GM21786 (cell line): ENCODE data around the gene INO80.
"Not testable (repeated sequence)": the region's sequence is repeated elsewhere in the genome, so short reads cannot be mapped to it uniquely, and the experiment has no call there.

Experiments
- ATAC-seq: cut with Tn5 transposase; IDR thresholded peaks from one replicate; pipeline ENCODE4 v1.9.1; 2021; ENCODE audit not compliant: unreplicated experiment

The INO80 gene

GRCh38 chr15:41116962-41117252, 827 bp upstream of the INO80 start:
- ATAC-seq: no peak

DNA sequence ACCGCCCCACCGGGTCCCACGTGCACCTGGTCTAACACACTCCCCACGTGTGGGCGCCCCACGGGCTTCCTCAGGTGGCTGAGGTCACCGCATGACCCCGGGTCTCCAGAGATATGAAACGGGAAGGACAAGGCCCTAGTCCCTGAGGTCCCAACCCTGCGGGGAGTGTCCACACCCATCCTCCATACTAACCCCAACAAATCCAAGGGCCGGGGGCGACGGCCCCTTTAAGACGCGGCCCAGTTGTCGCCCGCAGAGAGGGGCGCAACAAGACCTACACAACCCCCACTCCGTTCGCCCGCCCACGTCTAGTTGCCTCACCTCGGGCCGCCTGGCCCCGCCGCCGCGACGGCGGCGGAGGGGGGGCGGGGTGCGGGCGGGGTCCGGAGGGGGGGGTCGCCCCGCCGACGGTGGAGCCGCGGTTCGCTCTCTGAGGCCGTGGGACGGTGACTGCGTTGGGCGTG, 396 bp downstream of the INO80 start:
- peak; percentile 39 for ATAC-seq

GRCh38 chr15:41115161-41115651, 874 bp downstream of the INO80 start:
- ATAC-seq: no peak

DNA sequence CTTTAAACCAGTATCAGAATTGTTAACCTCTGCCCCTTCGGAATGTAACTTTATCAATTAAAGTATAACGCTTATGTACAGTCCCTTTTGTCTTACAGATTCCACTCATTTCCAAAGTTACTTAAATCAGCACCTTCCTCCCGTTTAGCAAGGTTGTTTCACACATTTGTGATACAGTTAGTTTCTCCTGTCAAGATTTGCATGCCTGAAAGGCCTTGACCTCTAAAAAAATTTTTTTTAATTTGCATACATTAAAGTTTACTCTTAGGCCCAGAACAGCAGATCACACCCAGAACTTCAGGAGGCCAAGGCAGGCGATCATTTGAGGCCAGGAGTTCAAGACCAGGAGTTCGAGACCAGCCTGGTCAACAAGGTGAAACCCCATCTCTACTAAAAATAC, 9.1 kb downstream of the INO80 start:
- ATAC-seq: no peak

GRCh38 chr15:41105348-41106334, 10.4 kb downstream of the INO80 start:
- no peak for ATAC-seq

- no peak for ATAC-seq
Measured at GRCh38 chr15:41104234-41104633, 11.8 kb downstream of the INO80 start.

GRCh38 chr15:41102854-41103253, 13.2 kb downstream of the INO80 start:
- ATAC-seq: no peak

DNA sequence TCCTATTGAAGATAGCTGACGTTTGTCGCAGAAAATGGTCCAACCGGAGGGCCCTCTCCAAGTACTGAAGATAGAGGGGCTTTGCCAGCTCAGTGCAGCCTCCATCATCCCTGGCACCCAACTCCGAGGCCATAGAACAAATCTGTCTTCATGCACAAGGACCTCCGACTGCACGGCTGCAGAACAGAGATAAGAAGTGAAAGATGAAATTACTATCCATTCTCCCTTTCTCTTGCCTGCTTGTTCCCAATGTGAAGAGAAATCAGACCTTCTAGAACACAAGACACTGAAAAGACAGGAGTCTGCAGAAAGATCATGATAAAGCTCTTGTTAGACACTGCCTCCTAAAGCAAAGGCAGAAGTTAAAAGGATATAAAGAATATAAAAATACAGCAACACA, 19.9 kb downstream of the INO80 start:
- ATAC-seq: no peak

DNA sequence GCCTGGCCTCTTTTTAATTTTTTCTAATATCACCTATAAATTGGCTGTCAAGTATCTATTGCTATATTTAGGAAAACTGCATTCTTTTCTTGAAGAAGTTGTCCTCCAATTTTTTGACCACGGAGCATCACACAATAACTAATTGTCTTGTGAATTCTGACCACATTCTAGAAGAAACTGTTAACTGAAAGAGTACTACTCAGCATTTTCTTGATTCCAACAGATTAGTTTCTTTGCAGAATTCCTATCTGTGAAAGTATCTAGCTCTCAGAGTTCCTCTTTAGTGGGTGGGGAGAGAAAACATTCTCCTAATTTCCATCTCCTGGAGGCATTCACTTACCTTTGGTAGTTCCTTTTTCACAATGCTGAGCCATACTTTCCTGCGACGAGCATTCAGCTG, 31.1 kb downstream of the INO80 start:
- ATAC-seq: no peak

- ATAC-seq: no peak
Measured at GRCh38 chr15:41080144-41080543, 35.9 kb downstream of the INO80 start.

- no peak for ATAC-seq
Measured at GRCh38 chr15:41079717-41080116, 36.4 kb downstream of the INO80 start.

DNA sequence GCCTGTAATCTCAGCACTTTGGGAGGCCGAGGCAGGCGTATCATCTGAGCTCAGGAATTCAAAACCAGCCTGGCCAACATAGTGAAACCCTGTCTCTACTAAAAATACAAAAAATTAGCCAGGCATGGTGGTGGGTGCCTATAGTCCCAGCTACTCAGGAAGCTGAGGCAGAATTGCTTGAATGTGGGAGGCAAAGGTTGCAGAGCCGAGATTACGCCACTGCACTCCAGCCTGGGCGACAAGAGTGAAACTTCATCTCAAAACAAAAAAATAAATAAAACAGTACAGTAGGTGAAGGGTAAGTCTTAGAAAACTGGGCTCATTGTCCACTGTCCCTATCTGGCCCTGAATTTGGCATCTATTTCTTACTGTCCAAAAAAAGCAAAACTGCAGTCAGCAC, 37.2 kb downstream of the INO80 start:
- not testable (repeated sequence) for ATAC-seq

GRCh38 chr15:41078125-41078524, 38.0 kb downstream of the INO80 start:
- ATAC-seq: no peak

DNA sequence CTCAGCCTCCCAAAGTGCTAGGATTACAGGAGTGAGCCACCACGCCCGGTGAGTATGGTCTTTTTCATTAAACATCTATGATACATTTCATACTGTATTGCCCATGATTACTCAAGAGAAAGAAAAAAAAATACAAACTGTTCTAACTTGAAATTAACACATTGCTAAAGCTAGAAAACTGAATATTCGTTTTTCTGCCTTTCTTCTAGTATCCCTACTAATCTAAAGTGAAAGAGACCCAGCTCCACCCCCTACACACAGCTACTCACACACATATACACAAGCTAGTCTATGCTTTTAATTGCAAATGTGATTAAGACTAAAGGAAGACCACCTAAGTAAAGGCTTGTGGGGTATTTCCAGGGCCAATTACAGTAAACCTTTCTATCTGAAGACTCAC, 43.1 kb downstream of the INO80 start:
- no peak for ATAC-seq

- no peak for ATAC-seq
Measured at GRCh38 chr15:41072013-41072412, 44.1 kb downstream of the INO80 start.

GRCh38 chr15:41066516-41066915, 49.6 kb downstream of the INO80 start:
- no peak for ATAC-seq

- no peak for ATAC-seq
Measured at GRCh38 chr15:41061667-41062066, 54.4 kb downstream of the INO80 start.

- no peak for ATAC-seq
Measured at GRCh38 chr15:41060505-41060904, 55.6 kb downstream of the INO80 start.

GRCh38 chr15:41056810-41057209, 59.3 kb downstream of the INO80 start:
- no peak for ATAC-seq

- ATAC-seq: no peak
Measured at GRCh38 chr15:41055706-41056105, 60.4 kb downstream of the INO80 start.

- ATAC-seq: no peak
Measured at GRCh38 chr15:41051139-41051538, 64.9 kb downstream of the INO80 start.

DNA sequence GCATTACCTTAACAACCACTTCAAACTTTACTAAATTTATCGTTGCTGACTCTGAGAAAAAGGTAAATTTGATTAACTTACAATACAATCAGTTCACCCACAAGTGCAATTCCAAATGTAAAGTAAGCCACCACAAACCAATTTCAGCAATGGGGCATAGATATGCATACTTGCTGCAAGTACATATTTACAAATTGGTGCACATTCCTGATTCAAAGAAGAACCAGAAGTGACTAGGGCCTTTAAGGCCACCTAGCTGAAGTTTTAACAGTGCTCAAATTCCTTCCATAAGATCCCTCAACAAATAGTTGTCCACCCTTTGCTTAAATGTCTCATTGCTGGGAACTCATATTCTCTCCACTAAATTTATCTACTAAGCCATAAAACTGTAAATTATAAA, 67.2 kb downstream of the INO80 start:
- ATAC-seq: no peak

GRCh38 chr15:41048397-41048796, 67.7 kb downstream of the INO80 start:
- no peak for ATAC-seq
